Caco-2 (cell line): ENCODE results near the gene EDRF1. TPM values are rescaled to one million over a fixed set of nuclear protein-coding genes. Genes with fewer than 3 reads are reported as not detected.

Experiments
- BruUV-seq: library from RNA; stranded (reverse); fragments of 400-500 nt; replicated peaks from 2 replicates; lab custom pipeline; 2021; lab: Mats Ljungman, UMichigan
- CTCF ChIA-PET: fragments of 300-600 bp; sonication (Branson Sonifier 250); formaldehyde crosslinking; loops from one replicate; lab custom pipeline; 2022; ENCODE audit warnings: antibody characterized with exemption; lab: Charles Lee
- POLR2A ChIA-PET: fragments of 300-600 bp; sonication (Branson Sonifier 250); formaldehyde crosslinking; loops from one replicate; lab custom pipeline; 2022; ENCODE audit warnings: antibody characterized with exemption; lab: Charles Lee
- DNase-seq, 2 experiments: peaks; one replicate each; pipeline versions ENCODE4 v3.0.0 to v3.0.0-alpha.2; 2020 to 2022
- H3K27me3 ChIP-seq: replicated peaks from 2 replicates; pipeline ENCODE4 v1.6.0; 2011; ENCODE audit warnings: low read length; ENCODE audit not compliant: control insufficient read depth, insufficient read depth
- H3K36me3 ChIP-seq: 2 replicates; pipeline ENCODE4 v1.5.1; 2011; ENCODE audit warnings: low read length; ENCODE audit not compliant: control insufficient read depth, insufficient read depth
- H3K4me1 ChIP-seq: fragments of 250-450 bp; sonication (Bioruptor Pico); 2 replicates; pipeline ENCODE4 v1.5.1; 2020; ENCODE audit warnings: mild to moderate bottlenecking
- H3K4me3 ChIP-seq: 2 replicates; pipeline ENCODE4 v1.5.1; 2011; ENCODE audit warnings: low read depth, mild to moderate bottlenecking, control low read depth, low read length
- H3K9me3 ChIP-seq: fragments of 250-450 bp; sonication (Bioruptor Pico); 2 replicates; pipeline ENCODE4 v1.5.1; 2020; ENCODE audit warnings: mild to moderate bottlenecking, moderate library complexity
- H3K27ac Mint-ChIP-seq: one replicate; pipeline ENCODE4 v1.8.0; 2022; ENCODE audit warnings: mixed read lengths; ENCODE audit not compliant: unreplicated experiment
- H3K27me3 Mint-ChIP-seq: one replicate; pipeline ENCODE4 v1.8.0; 2022; ENCODE audit warnings: mixed read lengths; ENCODE audit not compliant: insufficient read depth, unreplicated experiment
- H3K36me3 Mint-ChIP-seq: one replicate; pipeline ENCODE4 v1.8.0; 2022; ENCODE audit warnings: mild to moderate bottlenecking, mixed read lengths; ENCODE audit not compliant: insufficient read depth, unreplicated experiment
- H3K4me1 Mint-ChIP-seq: one replicate; pipeline ENCODE4 v1.8.0; 2022; ENCODE audit warnings: low read depth, mixed read lengths; ENCODE audit not compliant: unreplicated experiment
- H3K4me3 Mint-ChIP-seq: one replicate; pipeline ENCODE4 v1.8.0; 2022; ENCODE audit warnings: mild to moderate bottlenecking, moderate library complexity, mixed read lengths; ENCODE audit not compliant: unreplicated experiment
- H3K9me3 Mint-ChIP-seq: one replicate; pipeline ENCODE4 v1.8.0; 2022; ENCODE audit warnings: mixed read lengths; ENCODE audit not compliant: unreplicated experiment
- intact Hi-C: fragments of 100-400 bp; cut with micrococcal nuclease; formaldehyde crosslinking; loops from one replicate; pipeline ENCODE4 v1.10.0; 2022; ENCODE audit not compliant: unreplicated experiment
- total RNA-seq: library from RNA; stranded (reverse); gene quantifications from 2 replicates; pipeline ENCODE4 v1.2.3, GENCODE V29; 2022
- TF ChIP-seq, protein P1 (sequence below), 2 experiments: fragments of 200-600 bp in 1 of 2; IDR thresholded peaks; 1 replicate in 1 of 2; 2 replicates in 1 of 2; pipeline versions ENCODE4 v1.5.1 to v1.8.0; 2011 to 2022; ENCODE audit warnings: antibody characterized with exemption in 1 of 2, control low read depth in 1 of 2, inconsistent platforms in 1 of 2, low read depth in 1 of 2, low read length in 1 of 2, mild to moderate bottlenecking in 1 of 2, moderate library complexity in 1 of 2; ENCODE audit not compliant: insufficient read depth in 1 of 2, severe bottlenecking in 1 of 2, unreplicated experiment in 1 of 2

Gene EDRF1
- total RNA-seq, 1 experiment from 2014 or later: 40.9 TPM

DNA sequence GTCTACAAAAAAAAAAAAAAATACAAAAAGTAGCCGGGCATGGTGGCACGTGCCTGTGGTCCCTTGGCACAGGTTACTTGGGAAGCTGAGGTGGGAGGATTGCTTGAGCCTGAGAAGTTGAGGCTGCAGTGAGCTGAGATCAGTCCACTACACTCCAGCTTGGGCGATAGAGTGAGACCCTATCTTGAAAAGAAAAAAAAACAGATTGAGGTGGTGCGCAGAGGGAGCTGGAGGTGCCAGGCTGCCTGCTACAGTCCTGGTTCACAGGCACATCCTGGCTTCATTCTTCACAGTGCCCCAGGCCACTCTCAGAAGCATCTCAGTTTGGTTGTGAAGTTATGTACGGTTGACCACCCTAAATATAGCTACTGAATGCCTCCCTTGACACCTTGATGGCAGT lies 51.3 kb downstream of the EDRF1 start:
- Histone ChIP-seq H3K36me3 (no peaks in the 10 kb centered on the region), H3K27me3 (no peaks in the 10 kb centered on the region), H3K4me1 (no peaks in the 10 kb centered on the region), H3K4me3 (no peak overlapping the region), H3K9me3 (no peaks in the 10 kb centered on the region)
- H3K36me3 Mint-ChIP-seq: peaks cover 11% of the 10 kb centered on the region
- TF ChIP-seq, protein P1, sequence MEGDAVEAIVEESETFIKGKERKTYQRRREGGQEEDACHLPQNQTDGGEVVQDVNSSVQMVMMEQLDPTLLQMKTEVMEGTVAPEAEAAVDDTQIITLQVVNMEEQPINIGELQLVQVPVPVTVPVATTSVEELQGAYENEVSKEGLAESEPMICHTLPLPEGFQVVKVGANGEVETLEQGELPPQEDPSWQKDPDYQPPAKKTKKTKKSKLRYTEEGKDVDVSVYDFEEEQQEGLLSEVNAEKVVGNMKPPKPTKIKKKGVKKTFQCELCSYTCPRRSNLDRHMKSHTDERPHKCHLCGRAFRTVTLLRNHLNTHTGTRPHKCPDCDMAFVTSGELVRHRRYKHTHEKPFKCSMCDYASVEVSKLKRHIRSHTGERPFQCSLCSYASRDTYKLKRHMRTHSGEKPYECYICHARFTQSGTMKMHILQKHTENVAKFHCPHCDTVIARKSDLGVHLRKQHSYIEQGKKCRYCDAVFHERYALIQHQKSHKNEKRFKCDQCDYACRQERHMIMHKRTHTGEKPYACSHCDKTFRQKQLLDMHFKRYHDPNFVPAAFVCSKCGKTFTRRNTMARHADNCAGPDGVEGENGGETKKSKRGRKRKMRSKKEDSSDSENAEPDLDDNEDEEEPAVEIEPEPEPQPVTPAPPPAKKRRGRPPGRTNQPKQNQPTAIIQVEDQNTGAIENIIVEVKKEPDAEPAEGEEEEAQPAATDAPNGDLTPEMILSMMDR (IDR thresholded peaks at IDR 0.05; ENCODE audit: insufficient read depth in 1 of 2, low read depth in 1 of 2, low read length in 1 of 2, severe bottlenecking in 1 of 2, unreplicated experiment in 1 of 2): no peak
- CTCF ChIA-PET: no interaction called here
- intact Hi-C loops: no loop called here
- H3K4me1 Mint-ChIP-seq: no peaks in the 10 kb centered on the region
- BruUV-seq: no TSS peak
- H3K9me3 Mint-ChIP-seq: no peaks in the 10 kb centered on the region
- no peak for DNase-seq
- no peak overlapping the region for H3K4me3 Mint-ChIP-seq
- POLR2A ChIA-PET: no interaction called here
- H3K27me3 Mint-ChIP-seq: no peaks in the 10 kb centered on the region
- no peak overlapping the region for H3K27ac Mint-ChIP-seq

DNA sequence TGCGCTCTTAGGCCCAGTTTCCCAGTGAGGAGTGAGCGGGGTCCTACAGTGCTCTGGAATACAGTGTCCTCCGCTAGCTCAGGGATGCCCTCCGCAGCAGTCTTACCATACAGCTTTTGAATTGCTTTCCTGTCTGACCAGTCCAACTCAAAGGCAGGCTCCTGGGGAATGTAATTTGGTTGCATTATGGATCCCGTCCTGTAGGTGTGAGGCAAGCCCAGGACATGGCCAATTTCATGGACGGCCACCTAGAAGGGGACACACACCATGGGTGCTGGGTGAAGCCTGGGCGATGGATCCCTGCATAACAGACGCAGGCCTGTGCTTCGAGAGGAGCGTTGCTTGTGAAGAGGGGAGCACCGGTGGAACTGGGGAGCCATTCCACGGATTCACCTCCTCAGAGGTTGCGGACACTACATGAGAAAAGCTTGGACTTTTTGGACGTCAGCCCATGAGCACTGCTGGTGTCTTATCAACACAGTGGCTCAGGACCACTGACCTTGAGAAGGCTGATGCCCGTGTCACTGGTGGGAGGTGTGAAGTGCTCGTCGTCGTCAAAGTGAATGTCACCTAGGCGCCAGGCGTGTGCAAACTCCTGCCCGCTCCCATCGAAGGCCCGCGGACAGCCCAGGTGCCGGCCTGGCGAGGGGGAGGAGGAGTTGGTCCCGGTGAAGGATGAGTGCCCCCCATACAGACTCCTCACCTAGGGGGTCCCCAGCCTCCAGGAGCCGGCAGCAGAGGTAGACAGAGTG lies 52.8 kb downstream of the EDRF1 start:
- no TSS peak for BruUV-seq

DNA sequence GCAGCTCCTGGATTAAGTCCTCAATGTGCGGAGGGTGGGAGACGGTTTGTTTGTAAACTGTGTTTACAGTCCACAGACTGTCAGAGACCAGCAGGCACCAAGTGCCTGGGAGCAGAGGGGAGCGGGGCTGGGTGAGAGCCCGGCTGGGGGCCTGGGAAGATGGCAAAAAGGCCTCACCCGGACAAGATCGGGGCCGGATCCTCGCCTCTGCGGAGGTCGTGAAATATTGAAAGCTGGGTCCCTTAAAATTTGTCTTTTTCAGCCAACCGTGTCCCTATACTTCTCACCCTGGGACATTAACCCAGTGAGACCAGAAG lies 53.3 kb downstream of the EDRF1 start:
- DNase-seq: no peak
- no peaks in the 10 kb centered on the region for H3K27me3 ChIP-seq
- ChIA-PET CTCF (no interaction called here), POLR2A (no interaction called here)
- TF ChIP-seq, protein P1 (IDR thresholded peaks at IDR 0.05; ENCODE audit: insufficient read depth in 1 of 2, low read depth in 1 of 2, low read length in 1 of 2, severe bottlenecking in 1 of 2, unreplicated experiment in 1 of 2): no peak
- intact Hi-C loops: no loop called here
- no peaks in the 10 kb centered on the region for H3K4me1 ChIP-seq
- H3K9me3 ChIP-seq: no peaks in the 10 kb centered on the region
- H3K36me3 Mint-ChIP-seq: peaks cover 5% of the 10 kb centered on the region
- peaks cover under 1% of the 10 kb centered on the region for H3K9me3 Mint-ChIP-seq
- BruUV-seq: no TSS peak
- no peaks in the 10 kb centered on the region for H3K36me3 ChIP-seq
- no peak overlapping the region for H3K4me3 ChIP-seq
- H3K27me3 Mint-ChIP-seq: no peaks in the 10 kb centered on the region
- H3K4me3 Mint-ChIP-seq: no peak overlapping the region
- no peaks in the 10 kb centered on the region for H3K4me1 Mint-ChIP-seq
- no peak overlapping the region for H3K27ac Mint-ChIP-seq

More for the DNA sequence above, 52.8 kb downstream of the EDRF1 start:
- Mint-ChIP-seq H3K27me3 (no peaks in the 10 kb centered on the region), H3K9me3 (no peaks in the 10 kb centered on the region), H3K4me3 (no peak overlapping the region), H3K4me1 (no peaks in the 10 kb centered on the region), H3K36me3 (peaks cover 6% of the 10 kb centered on the region), H3K27ac (no peak overlapping the region)
- H3K9me3 ChIP-seq: no peaks in the 10 kb centered on the region
- H3K4me1 ChIP-seq: no peaks in the 10 kb centered on the region
- TF ChIP-seq, protein P1 (IDR thresholded peaks at IDR 0.05; ENCODE audit: insufficient read depth in 1 of 2, low read depth in 1 of 2, low read length in 1 of 2, severe bottlenecking in 1 of 2, unreplicated experiment in 1 of 2): no peak
- no peak for DNase-seq
- ChIA-PET CTCF (interaction anchor here (0.6 kb wide), 1 partner anchor 181 kb away, joined by 9 read pairs; no protein-coding TSS in a partner anchor), POLR2A (no interaction called here)
- no peak overlapping the region for H3K4me3 ChIP-seq
- no peaks in the 10 kb centered on the region for H3K27me3 ChIP-seq
- intact Hi-C loops: no loop called here
- H3K36me3 ChIP-seq: no peaks in the 10 kb centered on the region
